Mammary epithelial cell (primary cell): ENCODE measurements around the gene PCDHB16.
"Not testable (repeated sequence)": the region's sequence is repeated elsewhere in the genome, so short reads cannot be mapped to it uniquely, and the experiment has no call there.

Source experiments
- EZH2 ChIP-seq: IDR thresholded peaks from 2 replicates; pipeline ENCODE4 v1.6.1; 2012; ENCODE audit warnings: low read length, inconsistent platforms, borderline replicate concordance
- TF ChIP-seq, protein P1 (sequence below), 2 donors: IDR thresholded peaks in 1 of 2; conservative IDR thresholded peaks in 1 of 2; 2 replicates each; pipeline ENCODE4 v1.5.1; 2011 to 2012; ENCODE audit warnings: inconsistent platforms in 2 of 2, low read length in 2 of 2, mild to moderate bottlenecking in 2 of 2, control low read depth in 1 of 2, low read depth in 1 of 2; ENCODE audit not compliant: insufficient read depth in 1 of 2; ENCODE audit errors: extremely low read depth in 1 of 2

DNA sequence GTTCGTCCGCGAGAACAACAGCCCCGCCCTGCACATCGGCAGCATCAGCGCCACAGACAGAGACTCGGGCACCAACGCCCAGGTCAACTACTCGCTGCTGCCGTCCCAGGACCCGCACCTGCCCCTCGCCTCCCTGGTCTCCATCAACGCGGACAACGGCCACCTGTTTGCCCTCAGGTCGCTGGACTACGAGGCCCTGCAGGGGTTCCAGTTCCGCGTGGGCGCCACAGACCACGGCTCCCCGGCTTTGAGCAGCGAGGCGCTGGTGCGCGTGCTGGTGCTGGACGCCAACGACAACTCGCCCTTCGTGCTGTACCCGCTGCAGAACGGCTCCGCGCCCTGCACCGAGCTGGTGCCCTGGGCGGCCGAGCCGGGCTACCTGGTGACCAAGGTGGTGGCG is 28.1 kb downstream of the PCDHB16 start:
- TF ChIP-seq, protein P1, sequence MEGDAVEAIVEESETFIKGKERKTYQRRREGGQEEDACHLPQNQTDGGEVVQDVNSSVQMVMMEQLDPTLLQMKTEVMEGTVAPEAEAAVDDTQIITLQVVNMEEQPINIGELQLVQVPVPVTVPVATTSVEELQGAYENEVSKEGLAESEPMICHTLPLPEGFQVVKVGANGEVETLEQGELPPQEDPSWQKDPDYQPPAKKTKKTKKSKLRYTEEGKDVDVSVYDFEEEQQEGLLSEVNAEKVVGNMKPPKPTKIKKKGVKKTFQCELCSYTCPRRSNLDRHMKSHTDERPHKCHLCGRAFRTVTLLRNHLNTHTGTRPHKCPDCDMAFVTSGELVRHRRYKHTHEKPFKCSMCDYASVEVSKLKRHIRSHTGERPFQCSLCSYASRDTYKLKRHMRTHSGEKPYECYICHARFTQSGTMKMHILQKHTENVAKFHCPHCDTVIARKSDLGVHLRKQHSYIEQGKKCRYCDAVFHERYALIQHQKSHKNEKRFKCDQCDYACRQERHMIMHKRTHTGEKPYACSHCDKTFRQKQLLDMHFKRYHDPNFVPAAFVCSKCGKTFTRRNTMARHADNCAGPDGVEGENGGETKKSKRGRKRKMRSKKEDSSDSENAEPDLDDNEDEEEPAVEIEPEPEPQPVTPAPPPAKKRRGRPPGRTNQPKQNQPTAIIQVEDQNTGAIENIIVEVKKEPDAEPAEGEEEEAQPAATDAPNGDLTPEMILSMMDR (conservative IDR thresholded peaks at IDR 0.05 in 1 of 2, IDR thresholded peaks at IDR 0.05 in 1 of 2; ENCODE audit: extremely low read depth in 1 of 2, insufficient read depth in 1 of 2, low read depth in 1 of 2, low read length in 2 of 2), result not testable (repeated sequence)
- TF ChIP-seq EZH2, result not testable (repeated sequence)
